GM15510 (cell line): Measurements from ENCODE around the gene HOXD4.

Experiments
- POLR2A ChIP-seq: IDR thresholded peaks from 3 replicates; pipeline ENCODE4 v1.6.1; 2011; ENCODE audit warnings: borderline replicate concordance; ENCODE audit not compliant: insufficient read length; ENCODE audit errors: extremely low read depth

HOXD4 gene

GRCh38 chr2:176120364-176121189, 30.8 kb upstream of the HOXD4 start:
- TF ChIP-seq POLR2A, result no peak

- TF ChIP-seq POLR2A, result no peak
These were observed 29.9 kb upstream of the HOXD4 start for GRCh38 chr2:176121190-176122051.

- no peak for TF ChIP-seq POLR2A
These were observed 29.2 kb upstream of the HOXD4 start for GRCh38 chr2:176122052-176122682.

- TF ChIP-seq POLR2A, result no peak
These were observed 28.5 kb upstream of the HOXD4 start, which contains the start of gene HOXD9 for GRCh38 chr2:176122683-176123410. Gene HOXD9 (plus strand): TSS chr2:176122719. CDS start chr2:176122769, 50 bp downstream.

- no peak for TF ChIP-seq POLR2A
These were observed 27.8 kb upstream of the HOXD4 start for GRCh38 chr2:176123411-176124109.

GRCh38 chr2:176124110-176124946, 27.0 kb upstream of the HOXD4 start:
- no peak for TF ChIP-seq POLR2A

GRCh38 chr2:176124947-176125771, 26.2 kb upstream of the HOXD4 start:
- TF ChIP-seq POLR2A, result no peak

GRCh38 chr2:176125772-176126054, 25.6 kb upstream of the HOXD4 start:
- TF ChIP-seq POLR2A, result no peak

- no peak for TF ChIP-seq POLR2A
These were observed 24.2 kb upstream of the HOXD4 start for GRCh38 chr2:176126929-176127773.

- no peak for TF ChIP-seq POLR2A
These were observed 23.6 kb upstream of the HOXD4 start for GRCh38 chr2:176127774-176128072.

- no peak for TF ChIP-seq POLR2A
These were observed 23.0 kb upstream of the HOXD4 start for GRCh38 chr2:176128172-176128981.
